Inflammatory macrophage treated with lipopolysaccharide for 1 hour (primary cell): ENCODE measurements around the gene KARS1.
A peak's percentile ranks its signal among the peaks of the same experiment; 100 is the strongest.

Experiments
- DNase-seq, 2 donors: peaks; one replicate each; pipeline ENCODE4 v3.0.0-alpha.2; 2020 to 2022

KARS1 gene

DNA sequence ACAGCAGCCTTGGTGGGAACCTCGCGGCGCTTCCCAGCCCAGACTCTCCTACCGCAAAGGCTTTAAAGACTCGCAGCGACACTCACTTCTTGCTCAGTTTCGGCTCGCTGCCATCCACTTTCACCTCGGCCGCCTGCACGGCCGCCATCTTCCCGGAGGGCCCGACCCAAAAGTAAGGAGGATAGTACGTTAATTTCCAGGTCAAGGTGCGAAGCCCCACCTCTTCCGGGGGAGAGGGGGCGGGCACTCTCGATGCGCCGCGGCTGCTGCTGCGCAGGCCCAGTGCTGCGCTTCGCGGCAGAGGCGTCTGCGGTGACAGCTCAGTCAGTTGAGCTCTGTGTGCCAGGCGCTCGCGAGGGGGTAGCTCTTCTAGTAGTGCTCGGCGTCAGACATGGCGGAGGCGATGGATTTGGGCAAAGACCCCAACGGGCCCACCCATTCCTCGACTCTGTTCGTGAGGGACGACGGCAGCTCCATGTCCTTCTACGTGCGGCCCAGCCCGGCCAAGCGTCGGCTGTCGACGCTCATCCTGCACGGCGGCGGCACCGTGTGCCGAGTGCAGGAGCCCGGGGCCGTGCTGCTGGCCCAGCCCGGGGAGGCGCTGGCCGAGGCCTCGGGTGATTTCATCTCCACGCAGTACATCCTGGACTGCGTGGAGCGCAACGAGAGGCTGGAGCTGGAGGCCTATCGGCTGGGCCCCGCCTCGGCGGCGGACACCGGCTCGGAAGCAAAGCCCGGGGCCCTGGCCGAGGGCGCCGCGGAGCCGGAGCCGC is at the start of gene KARS1, which contains the start of gene TERF2IP:
Gene KARS1, minus strand, starts transcription at position 174 of the 773 bp plus-strand sequence. Its CDS starts 26 bp downstream, at position 148.
Gene TERF2IP, plus strand, starts transcription at position 282 of the 773 bp plus-strand sequence. Its CDS starts 110 bp downstream, at position 392.
- peak; percentile 90 to 93 for DNase-seq

DNA sequence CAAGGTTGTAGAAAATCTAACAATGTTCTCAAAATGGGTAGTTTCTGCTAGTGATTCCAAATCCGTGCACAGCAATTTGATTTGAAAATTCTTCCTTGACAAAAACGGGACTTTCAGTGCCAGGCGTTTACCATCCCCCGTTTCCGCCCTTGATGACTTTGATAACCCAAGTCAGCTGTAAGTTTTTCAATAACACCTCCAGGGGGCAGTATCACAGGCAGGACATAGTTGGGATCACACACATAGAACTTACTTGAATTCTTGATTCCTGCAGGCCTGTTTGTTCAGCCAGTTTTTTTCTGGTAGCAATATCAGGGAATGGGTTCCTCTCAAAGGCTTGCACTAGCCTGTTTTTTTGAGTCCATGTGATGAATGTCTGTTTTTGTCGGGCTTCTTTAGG is 48.2 kb upstream of the KARS1 start:
- DNase-seq = no peak

DNA sequence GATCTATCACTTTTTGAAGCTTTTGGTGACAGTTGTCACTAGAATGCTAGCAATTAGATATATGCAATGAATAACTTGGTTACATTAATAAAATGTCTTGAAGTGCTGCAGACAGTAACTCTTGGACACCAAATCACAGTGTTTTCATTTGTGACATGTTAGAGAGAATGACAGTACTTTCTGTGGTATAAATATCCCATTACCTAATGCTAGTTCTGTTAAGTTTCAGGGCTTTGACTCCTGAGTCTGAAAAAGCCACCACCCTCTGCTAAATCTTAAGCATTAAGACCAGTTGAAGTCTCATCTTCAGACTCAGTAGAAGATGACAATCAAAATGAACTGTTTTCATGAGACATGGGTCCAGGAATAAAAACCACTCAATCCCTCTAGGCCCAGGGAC is 39.9 kb upstream of the KARS1 start:
- DNase-seq = no peak

DNA sequence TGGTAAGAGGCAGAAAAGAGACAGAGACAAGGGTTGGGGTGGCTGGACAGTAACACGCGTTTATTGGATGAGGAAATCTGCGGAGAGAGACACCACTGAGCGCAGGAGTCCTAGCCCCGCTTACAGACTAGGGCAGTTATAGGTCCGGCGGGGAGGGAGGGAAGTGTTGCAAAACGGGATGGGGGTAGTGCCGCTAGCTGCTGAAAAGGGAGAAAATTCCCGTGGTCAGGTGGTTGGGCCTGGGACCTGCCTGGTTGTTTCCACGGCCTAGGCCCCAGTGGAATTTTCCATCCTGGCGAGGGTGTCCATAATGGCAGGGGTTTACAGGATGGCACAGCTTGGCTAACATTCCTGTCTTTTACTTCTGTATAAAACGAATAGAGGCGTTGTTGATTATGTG is 34.8 kb upstream of the KARS1 start:
- DNase-seq = no peak

DNA sequence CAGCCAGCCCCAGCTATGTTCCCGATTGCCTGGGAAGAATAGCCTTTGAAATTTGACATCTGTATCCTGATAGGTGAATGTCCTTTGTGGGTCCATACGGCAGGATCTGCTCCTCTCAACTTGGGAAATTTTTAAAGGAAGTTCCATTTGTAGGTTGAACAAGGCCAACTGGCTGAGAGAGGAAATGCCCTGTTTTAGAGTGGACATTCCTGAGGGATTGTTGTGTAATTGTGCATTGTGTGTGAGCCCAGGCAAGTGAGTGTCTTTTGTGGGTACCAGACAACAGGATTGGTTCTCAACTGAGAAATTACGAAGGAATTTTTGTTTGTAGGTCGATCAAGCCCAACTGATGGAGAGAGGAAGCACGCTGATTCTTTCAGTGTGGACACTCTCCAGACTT is 31.9 kb upstream of the KARS1 start:
- DNase-seq = no peak

DNA sequence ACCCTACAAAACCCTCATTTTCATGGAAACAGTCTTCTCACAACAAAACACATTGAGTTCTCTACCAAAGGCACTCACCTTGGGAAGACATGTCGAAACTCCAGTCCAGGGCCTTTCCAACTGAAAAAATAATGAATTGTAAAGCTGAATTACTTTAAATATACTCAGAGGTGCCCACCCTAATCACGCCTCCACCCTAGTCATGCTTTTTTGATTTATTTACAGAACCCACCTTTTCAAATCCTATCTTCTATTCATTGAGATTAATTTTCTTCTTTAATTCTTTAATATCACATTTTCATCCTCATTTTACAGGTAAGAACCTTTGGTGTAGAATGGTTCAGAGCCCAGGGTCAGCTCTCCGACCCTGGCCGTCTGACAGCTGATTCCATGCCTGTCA is 29.4 kb upstream of the KARS1 start, which contains the start of gene CPHXL2:
Gene CPHXL2, minus strand, starts transcription at position 101 of the 400 bp plus-strand sequence. Its CDS starts 10 bp downstream, at position 91.
- no peak for DNase-seq

DNA sequence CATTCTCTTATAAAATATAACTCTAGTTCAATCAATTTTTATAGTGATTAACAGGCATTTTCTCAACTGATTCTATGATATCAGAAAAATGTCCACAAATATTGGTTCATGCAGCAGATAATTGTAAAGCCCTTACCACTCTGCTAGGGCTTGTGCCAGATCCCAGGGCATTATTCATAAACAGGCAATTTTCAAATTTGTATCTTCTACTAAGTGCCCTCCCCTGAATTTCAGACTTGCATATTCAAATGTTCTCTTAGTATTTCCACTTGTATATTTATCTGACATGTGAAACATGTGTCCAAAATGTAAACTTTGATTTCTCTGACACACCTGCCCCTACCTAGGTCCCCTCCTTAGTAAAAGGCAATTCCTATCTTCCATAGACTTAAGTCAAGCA is 20.0 kb upstream of the KARS1 start:
- DNase-seq = no peak

DNA sequence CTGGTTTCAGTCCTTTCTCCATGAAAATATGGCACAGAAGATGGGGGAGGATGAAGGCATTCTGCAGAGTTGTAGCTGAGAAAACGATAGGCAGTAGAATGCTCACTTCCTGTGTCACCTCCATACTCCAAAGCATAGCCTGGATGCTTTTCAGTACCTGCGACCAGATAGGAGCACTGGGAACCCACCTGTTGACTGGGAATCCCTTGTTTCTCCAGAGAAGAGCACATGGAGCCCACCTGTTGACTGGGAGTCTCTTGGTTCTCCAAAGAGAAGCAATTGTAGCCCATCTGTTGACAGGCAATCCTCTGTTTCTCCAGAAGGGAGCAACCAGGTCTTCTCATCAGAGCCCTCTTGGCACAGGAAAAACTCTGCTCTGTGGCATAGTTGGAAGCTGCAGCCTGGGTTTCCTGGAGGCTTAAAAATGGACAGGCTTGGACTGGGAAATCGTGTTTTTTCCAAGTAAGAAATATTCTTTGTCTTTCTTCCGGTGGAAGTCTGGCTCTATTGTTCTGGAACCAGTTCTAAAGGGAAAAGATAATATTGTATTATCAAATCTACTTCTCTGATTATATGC is 13.3 kb upstream of the KARS1 start:
- no peak for DNase-seq

DNA sequence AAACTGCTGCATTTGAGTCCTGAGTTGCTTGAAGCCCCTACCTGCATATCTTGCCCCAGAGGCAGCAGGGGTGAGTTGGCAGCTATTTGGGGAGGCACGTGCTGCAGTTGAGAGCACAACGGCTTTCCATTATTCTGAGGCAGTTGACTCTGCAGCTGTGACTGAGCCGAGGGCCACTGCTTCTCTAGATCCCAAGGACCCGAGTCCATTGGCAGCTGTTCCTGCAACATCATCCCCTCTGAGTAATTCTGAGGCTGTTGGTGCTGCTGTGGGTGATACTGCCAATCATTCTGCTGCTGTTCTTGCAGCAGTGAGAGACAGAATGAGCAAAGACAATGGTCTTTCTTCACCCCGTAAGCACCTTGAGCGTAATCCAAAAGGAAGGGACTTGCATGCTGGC is 12.9 kb upstream of the KARS1 start:
- no peak for DNase-seq

DNA sequence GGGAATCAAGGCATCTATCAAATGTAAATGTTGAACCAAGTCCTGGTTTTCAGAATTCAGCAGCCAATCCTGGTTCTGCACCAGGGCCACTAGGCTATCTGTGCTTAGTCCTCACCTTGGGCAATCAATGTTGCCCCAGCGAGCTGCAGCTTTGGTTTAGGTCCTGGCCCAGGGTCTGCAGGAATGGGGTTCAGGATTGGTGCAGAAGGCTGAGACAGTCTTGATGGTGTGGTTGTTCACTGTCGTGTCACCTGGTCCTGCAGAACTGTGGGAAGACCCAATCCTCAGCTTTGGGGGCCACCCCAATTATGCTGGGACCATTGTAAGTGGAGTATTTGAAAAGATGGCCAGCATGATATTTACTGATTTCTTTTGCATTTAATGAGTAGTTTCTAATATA is 10.7 kb upstream of the KARS1 start:
- no peak for DNase-seq

DNA sequence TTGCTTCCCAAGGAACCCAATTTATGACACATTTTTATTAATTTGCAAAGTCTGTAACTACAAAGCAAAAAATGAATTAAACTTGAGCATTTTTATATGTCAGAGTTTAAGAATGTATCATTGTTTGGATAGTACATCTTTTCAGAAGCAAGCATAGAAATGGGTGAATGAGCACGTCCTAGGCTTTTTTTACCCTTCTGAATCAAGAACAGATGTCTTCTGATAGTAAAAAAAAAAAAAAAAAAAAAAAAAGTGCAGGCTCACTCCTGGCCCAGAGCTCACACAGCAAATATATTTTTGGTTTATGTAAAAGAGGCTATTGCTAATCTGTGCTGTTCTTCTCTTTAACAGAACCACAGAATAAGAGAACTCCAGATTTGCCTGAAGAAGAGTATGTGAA is 6.5 kb upstream of the KARS1 start:
- DNase-seq = no peak

DNA sequence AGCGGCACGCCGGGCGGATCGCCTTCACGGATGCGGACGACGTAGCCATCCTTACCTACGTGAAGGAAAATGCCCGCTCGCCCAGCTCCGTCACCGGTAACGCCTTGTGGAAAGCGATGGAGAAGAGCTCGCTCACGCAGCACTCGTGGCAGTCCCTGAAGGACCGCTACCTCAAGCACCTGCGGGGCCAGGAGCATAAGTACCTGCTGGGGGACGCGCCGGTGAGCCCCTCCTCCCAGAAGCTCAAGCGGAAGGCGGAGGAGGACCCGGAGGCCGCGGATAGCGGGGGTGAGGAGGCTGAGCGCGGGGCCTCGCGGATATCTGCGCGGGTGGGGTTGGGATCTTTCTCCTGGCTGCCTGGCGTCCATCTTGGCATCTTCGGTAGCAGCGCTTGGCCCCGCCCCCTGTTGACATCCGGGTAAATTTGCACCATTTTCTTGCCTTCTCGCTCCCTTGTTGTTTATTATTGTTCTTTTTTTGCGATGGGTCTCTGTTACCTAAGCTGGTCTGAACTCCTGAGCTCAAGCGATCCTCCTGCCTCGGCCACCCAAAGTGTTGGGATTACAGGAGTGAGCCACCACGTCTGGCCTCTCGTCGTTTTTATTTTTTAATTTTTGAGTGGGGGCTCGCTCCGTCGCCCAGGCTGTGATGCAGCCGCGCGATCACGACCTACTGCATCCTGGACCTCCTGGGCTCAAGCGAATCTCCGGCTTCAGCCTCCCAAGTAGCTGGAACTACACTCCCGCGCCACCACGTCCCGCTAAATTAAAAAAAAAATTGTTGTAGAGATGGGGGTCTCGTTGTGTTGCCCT is 1.0 kb upstream of the KARS1 start:
- peak; percentile 62 to 89 for DNase-seq

DNA sequence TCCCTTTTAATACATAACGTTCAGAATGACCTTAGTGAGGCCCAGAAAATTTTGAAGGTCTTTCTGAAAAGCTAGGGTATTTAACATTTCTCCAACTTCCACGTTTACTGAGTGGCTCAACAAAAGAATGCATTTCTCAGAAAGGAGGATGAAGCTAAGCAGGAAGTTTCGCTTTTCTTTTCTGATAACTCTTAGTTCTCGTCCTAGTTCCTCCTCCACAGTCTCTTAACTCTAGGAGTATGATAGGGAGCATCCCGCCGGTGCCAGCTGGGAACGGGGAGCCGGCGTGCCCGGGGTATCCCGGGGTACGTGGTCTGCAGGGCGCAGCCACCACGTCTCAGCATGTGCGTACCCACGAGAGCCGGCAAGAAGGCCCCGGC is 363 bp downstream of the KARS1 start:
- peak; percentile 33 to 40 for DNase-seq

DNA sequence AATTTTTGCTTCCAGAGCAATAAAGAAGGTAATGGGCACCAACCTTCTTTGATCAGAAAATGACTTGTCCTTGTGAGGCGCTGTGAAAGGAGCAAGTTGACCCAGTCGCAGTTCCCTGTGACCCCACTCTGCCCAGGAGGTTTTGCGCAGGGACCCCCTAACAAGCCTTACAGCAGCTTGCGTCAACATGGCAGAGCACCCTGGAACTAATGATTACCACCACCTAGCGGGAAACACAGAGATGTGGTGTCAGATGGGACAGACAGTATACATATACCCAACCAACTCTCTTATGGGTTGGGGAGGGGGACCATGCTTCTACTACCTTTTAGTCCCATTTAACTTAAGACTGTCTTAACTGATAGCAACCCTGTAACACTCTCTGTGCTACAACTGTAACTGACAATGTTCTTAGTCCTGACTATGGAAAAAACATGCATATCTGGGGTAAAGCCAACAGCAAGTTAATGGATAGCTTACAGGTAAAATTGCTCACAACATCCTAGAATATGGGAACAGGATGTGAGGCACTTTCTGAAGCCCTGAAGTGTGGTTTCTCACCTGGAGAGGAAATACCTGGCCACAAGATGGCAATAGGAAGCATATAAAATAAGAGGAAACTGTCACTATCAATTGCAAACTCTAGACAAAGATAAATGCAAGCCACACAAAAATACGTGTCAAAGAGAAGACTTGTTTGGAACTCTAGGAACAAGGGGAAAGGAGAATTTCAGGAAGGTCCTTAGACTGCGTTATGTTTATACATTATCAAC is 3.0 kb downstream of the KARS1 start:
- no peak for DNase-seq

DNA sequence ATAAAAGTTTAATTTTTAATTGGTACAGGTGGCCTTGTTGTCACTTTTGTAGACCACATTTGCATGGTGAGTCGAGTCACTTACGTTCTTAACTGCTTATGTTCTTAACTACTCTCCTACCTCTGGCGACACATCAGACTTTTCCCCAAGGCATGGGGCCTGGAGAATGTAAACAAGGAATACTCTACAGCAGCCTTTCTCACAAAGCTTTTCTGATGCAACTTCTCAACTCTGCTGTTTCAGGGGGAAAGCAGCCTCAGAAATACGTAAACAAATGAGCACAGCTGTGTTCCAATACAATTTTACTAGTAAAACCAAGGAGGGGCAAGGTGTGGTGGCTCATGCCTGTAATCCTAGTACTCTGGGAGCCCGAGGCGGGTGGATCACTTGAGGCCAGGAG is 6.9 kb downstream of the KARS1 start:
- no peak for DNase-seq

DNA sequence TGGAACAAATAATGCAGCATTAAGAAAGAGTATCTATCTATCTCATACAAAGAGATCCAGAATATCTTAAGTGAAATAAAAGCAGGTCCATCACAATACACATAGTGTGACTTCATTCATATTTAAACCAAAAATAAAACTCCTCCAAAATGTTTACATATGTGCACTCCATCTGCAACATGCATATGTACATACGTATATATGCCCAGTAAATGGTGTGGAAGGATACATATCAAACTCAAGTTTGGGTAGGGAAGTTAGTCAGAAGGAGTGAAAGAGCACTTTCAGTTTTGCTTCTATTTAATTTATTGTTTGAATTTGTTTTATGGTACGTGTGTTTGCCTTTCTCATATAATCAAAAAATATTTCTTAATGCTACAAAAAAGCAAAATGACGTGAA is 12.4 kb downstream of the KARS1 start:
- DNase-seq = no peak

DNA sequence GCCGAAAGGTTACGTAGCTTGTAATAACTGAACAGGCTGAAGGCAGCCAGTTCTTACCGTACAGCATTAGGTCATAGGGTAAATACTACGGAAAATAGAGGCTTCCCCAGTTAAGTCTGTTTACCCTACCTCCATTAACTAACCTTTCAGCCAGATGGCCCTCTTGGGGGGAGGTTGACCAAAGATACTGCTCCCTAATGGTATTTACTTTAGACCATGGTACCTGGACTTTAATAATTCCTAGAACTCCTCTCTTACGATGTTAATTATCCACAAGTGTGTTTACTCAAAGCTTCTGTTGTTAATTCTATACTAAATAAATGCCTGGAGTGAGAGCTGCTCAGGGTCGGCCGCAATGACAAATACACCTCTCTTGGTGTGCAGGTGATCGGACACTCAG is 14.6 kb downstream of the KARS1 start:
- DNase-seq = no peak

DNA sequence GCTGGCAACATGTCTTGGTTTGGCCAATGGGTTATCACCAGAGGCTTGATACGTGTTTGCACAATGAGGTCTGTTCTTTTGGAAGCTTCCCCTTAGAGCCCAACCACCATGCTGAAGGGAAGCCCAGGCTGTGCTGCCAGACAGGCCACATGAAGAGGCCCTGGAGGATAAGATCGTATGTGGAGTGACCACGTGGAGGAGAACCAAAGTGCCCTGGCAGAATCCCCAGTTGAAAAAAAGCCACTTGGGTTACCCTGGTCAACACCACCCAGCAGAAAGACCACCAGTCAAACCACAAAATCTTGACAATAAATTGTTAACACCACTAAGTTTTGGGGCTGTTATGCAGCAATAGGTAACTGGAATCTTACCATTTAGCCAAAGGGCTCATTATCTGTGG is 17.4 kb downstream of the KARS1 start:
- DNase-seq = no peak

DNA sequence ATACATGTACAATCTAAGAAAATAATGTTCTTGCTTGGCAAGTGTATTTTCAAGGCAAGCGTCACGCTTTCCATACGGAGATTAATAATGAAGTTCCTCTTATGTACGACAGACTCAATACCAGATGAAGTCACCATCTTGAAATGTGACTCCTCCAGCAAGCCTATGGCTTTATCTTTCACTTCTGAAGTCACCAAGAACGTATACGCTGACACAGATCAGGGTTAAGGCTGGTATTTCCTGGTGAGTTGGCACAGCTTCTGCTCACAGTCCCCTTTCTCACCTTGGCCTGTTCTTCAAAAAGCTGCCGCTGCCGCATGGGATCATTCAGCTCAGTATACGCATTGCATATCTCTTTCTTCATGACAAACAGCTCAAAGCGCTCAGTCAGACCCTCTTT is 18.3 kb downstream of the KARS1 start:
- DNase-seq = no peak

DNA sequence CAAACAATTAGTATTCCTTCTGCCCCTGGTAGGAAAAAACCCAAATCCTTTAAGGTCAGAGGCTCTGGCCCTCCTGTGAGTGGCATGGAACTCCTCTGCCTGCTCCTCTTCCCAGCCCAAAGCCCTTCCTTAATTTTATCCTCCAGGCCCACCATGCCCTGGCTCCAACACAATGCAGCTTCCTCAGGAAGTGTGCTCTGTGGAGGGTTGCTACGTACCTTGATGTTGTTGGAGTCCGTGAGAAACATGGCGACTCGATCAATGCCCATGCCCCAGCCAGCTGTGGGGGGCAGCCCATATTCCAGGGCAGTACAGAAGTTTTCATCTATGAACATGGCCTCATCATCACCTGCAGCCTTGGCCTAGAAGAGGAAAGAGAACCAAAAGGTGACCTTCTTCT is 19.1 kb downstream of the KARS1 start:
- DNase-seq = no peak

DNA sequence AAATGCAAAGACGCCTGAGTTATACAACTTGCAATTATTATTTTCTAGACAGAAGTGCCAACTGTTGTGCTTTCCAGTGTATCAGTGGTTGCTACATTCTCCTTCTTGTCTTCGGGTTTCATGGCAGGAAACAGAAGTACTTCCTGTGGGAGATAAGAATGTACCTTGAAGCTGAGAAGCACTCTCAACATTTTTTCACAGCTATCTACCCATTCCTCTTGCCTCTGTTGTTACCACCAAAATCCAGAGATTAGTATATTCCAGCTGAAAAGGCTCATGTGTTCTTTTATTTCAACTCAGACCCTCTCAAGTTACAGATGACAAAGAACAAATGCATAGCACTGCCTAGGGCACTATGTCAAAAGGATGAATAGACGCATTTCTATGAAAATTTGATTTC is 19.6 kb downstream of the KARS1 start:
- DNase-seq = no peak

DNA sequence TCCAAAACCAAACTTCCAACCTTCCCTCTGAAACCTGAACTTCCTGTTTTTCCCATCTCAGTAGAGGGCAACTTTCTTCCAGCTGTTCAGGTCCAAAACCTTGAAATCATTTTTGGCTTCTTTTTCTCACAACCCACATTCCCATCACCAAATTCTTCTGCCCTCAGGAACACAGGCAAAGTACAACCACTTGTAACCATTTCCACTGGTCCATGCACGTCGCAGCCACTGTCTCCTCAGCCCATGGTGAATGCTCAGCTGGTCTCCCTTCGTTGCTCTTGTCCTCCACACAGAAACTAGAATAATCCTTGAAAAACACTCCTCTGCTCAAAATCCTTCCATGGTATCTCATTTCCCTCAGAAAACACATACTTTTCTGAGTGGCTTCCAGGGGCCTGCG is 20.7 kb downstream of the KARS1 start:
- DNase-seq = no peak

DNA sequence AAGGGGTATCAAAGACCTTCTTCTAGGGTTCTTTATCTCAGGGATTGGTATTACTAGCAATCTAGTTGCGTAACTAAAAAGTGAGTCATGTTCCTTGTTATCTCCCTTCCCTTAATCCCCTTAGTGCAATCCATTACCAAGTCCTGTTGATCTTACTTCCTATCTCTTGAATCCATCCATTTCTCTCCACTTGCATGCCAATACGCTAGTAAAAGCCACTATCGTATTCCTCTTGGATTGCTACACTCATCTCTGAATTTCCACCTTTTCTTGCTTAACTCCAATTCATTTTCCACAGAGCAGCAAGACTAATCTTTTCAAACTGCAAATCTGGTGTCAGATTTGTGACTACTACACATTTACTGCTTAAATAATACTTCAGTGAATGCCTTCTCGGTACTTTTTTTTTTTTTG is 22.5 kb downstream of the KARS1 start:
- DNase-seq = peak in 1 of 2 donors; percentile 6
